ENCODE results near the gene VPS25.
A peak's percentile ranks its signal among the peaks of the same experiment; 100 is the strongest.

VPS25 gene

DNA sequence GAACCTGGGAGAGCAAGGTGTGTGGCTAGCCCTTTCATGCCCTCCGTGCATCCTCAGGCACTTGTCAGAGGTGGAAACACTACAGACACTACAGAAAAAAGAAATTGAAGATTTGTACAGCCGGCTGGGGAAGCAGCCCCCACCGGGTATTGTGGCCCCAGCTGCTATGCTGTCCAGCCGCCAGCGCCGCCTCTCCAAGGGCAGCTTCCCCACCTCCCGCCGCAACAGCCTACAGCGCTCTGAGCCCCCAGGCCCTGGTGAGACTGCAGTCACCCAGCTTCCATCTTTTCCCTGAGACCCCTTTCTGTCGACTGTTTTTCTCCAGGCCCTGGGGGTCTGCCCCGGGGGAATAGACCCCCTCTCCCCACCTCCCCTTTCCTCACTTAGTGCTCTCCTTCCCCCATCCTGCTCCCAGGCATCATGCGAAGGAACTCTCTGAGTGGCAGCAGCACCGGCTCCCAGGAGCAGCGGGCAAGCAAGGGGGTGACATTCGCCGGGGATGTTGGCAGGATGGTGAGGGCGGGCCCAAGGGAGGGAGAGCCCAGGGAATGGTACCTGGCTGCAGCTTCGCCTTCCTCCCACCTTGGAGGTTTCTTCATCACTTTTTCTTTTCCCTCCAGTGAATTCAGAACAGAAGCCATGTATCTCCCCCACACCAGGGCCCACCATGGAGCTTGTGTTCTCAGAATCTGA, 23.0 kb downstream of the VPS25 start:
- DNase-seq: no peak

DNA sequence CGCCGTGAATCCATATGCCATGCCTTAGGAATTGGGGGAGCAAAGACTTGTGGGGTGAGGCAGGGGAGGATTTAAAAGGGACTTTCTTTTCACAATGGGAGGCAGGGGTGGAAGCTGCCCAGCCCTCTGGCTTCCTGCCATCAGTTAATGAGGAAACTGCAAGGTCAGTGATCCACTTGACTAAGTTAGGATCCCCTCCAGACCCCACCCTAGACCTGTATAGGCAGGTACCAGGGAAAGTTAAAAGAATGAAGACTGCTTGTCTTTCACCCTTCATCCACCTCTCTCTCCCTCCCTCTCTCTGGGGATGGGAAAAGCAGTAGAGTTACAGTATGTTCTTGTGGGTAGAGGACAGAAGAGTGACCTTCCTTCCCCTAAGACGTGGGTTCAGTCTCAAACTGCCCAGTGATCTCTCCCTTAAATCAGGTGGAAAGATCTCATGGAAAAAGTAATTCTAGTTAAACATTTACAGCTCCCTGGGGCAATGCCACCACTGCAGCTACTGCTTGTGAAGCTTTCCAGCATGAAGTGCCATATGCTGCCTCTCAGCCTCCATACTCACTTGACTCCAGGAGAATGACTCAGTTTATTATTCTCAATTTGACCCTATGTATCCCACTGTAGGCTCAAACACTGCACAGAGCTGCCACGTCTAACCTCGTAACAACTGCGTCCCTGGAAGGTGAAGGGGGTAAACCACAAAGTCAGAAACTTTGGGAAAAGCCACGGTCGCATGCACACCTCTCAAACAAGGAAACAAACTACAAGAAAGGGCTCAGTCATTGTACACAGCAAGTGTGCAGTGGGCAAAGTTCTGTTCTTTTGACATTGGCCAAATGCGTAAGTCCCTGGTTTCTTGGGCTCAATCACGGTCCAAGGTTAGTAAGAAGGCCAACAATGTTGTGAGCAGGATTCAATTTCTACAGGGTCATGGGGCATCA, 24.1 kb downstream of the VPS25 start:
- DNase-seq: no peak

DNA sequence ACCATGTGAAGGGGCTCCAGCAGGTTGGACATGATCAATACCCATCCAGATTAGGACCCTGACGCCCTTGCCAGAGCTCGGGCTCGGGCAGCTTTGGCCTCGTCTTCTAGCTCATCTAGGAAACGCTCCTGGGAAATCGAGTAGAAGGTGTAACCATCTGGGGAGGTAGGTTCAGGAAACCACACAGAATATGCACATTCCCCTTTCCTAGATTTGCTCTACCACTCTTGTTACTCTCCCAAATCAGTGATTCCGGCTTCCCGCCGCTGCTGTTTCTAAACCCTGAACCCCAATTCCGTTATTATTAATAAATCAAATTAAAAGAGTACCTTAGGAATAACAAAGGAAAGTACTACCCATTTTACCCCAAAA, 24.7 kb downstream of the VPS25 start:
- DNase-seq: peak; percentile 8

DNA sequence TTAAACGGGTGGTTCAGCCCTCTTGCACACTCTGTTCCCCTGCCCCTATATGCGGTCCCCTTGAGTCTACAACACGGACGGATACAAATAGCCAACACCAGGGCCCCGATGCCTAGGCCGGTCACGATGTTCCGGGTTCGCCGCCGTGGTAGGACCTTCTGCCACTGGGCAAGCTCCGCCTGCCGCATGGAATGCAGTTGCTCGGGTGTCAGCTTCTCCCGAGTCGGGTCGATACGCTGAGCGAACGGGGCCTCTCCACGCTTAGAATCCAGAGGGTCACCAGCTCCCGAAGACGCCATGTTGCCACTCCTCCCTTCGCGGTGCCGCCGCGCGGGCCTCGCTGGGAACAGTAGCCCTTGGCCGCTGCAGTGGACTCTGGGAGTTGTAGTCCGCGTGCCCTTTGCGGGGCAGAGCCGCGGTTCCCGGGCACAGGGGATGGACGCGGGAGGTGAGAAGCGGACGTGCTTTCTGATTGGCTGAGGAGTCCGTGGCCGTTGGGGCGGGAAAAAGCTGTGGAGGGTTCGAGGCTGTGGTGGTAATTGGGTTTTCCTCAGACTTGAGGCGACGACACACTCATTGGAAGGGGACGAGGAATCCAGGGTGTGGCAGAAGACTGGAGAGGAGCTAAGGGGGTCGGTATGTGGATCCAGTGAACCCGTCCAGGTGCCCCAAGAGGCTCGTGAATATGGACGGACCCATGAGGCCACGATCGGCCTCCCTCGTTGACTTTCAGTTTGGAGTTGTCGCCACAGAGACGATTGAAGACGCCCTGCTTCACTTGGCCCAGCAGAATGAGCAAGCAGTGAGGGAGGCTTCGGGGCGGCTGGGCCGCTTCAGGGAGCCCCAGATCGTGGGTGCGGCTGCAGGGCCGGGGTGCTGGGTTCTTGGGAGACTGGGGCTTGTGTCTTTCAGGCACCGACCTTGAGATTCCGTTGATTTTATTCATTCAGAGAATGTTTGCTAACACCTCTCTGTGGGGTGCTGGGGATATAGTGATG, 25.4 kb downstream of the VPS25 start, which contains the start of the genes CNTD1 and COA3:
TSS of gene CNTD1 (plus strand) at position 479 of the 998 bp plus-strand sequence. CDS start at position 686, 207 bp downstream.
TSS of gene COA3 (minus strand) at position 322 of the 998 bp plus-strand sequence. CDS start at position 299, 23 bp downstream.
- DNase-seq: peak; percentile 95

DNA sequence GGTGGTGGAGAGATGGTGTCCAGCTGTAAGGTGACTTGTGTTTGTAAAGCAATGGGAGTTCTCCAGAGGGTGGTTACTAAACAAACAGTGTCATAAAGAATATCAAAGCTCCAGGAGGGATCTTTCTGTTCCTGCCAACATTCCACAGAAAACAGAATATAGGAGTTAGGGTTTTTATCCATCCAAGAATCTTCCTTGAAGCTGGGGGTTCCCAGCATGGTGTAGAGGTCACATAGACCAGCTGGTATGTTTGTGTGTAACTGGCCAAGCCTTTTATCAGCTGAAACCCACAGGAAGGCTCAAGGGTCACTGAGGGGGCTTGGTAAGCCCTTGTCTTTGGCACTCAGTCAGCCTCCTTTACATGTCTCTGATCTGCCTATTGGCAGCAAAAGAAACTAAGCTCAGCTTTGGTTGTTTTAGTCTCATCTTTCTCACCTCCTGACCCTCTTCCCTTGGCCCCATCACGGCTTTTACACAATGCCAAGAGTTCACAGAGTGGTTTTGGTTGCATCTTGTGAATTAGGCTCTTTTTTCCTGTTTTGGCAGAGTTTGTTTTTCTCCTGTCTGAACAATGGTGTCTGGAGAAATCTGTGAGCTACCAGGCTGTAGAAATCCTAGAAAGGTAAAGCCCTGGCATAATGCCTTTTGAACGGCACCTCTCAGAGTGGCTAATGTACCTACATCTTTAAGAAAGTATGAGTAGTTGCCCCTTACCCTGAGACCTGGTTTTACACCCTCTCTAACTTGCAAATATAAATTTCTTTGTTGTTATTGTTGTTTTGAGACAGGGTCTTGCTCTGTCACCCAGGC, 30.0 kb downstream of the VPS25 start:
- DNase-seq: no peak

DNA sequence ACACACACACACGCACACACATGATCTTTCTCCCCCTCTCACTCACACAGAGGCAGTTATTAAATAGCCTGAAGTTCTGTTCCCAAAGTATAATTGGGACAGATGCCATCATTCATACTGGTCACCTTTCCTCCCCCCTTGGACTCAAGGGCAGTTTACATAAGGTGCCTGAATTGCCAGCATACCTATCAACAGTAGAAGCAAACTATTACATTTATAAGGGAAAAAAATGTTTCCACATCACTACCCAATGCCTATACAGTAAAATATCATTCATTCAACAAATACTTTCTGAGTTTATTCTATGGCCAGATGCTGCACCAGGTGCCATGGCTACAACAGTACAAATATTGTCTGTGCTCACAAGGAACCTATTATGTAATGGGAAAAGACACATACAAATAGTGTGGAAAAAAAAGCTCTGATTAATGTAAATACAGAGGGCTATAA, 31.7 kb downstream of the VPS25 start:
- no peak for DNase-seq

DNA sequence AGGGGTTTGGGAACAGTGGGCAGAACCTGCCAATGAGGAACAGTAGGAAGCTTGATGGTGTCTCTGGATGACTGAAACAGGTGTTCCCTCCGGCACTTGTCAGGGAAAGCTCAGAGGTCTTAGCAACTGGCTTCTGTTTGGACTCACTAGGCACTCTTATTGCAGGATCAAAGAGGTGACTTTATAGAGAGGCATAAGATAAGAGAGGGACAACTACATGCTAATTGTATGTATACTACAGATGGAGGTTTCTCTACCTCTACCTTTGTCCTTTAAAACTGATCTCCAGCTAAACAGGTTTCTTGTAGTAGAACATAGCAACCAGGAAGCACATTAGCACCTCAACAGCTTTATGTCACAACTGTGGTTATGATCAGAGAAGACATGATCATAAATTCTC, 33.0 kb downstream of the VPS25 start:
- no peak for DNase-seq

DNA sequence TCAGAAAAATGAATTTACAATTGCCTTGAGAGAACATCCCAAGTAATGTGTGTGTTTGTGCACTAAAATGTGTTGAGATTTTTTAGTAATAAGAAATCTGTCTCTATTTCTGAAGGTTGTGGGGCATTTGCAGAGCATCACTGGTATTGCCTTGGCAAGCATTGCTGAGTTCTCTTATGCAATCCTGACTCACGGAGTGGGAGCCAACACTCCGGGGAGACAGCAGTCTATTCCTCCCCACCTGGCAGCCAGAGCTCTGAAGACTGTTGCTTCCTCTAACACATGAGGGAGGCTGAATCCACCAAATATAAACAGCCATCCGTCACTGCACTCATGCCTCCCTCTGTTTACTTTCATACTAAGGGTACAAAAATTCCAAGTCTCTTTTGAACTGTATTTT, 36.0 kb downstream of the VPS25 start:
- no peak for DNase-seq

DNA sequence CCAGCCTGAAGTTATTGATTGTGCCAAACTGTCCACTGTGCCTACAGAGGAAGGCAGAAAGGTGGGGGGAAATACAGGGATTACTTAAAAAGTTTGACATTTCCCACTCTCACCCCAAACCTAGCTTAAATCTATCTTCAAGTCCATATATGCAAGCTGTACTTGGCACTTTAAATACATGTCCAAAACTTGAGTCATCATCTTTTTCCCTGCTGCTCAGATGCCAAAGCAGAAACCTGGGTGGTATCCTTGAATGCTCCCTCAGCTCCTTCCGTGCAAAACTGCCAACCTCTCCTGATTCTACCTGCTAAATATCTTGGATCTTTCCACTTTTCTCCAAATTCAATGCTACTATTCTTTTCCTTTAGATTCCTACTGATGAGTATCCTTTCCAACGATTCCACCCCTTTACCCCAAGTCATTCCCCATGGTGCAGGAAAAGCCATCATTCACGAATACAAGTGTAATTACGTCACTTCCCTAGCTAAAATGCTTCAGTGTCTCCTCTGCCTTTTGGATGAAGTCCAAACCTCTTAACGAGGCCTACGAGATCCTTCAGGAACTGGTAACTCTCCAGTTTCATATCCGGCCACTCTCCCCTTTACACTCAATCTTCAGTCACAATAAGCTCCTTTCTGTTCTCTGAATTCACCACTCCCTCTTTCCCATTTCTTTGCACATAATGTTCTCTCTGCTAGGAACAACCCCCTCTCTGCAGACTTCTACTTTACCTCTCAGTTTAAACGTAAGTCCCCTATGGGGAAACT, 41.6 kb downstream of the VPS25 start:
- DNase-seq: no peak

DNA sequence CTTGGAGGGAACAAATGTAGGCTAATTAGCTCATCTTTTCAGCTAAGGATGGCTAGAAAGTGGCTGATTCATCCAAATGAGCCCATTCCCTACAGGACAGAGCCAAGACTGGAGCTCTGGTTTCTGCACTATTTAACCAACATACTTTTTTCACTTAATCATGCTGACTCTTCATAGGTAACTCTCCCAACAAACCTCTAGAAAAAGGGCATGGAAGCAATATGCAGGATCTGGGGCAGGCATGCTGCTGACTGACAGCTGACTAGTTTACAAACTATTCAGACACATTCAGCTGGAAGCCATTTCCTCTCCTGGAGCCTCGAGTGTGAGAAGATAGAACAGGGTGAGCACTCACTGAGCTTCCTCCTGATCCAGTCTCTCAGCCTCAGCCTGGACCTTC, 44.6 kb downstream of the VPS25 start:
- DNase-seq: no peak

DNA sequence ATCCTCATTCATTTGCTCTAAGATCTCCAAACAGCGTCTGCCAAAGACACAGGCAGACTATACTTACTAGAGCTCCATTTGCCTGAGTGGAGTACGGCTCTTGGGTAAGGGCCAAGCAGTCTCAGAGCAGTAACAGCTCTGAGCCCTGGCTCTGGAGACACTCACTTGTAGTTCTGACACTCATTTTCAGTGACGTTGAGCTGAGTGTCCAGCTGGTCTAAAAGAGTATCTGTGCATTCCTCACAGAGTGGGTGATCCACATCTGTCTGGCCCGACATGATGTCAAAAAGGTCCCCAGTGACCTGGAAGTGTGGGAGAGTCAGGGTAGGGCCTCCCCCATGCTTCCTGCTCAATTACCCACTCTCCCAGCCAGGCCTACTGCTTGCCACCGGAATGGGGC, 45.1 kb downstream of the VPS25 start:
- DNase-seq: no peak

DNA sequence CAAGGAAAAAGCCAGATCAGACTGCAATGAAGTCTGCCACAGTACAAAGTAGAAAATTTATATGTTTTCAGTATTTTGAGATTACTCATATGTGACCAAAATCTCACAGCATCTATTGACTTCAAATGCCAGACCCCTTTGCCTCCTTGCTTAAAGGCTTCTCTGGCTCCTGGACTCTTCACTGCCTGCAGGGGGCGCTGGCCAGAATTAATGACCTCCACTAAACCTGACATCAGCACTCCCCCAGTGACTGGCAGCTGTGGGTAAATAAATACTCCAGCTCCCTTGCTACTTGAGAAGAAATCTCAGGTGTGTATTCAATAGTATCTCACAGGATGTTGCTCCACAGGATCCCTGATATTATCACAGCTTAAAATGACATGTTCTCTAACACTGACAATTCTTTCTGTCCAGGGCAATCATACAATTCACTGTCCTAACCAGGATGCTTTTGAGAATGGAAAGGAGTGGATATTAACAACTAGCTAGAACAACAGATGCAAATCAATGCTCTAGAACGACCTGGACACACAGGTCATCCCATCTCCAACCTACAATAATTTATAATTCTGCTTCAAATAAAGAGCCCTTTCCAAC, 46.8 kb downstream of the VPS25 start:
- peak; percentile 69 for DNase-seq

DNA sequence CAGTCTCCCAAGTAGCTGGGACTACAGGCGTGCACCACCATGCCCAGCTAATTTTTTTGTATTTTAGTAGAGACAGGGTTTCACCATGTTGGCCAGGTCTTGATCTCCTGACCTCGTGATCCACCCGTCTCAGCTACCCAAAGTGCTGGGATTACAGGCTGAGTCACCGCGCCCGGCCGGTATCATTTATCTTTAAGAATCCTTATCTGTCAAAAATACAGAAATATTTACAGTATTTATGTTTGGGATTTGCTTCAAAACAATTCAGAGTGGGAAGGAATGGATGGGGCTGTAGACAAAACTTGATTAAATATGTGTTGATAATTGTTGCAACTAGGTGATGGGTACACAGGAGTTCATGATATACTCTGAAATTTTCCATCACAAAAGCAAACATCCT, 47.9 kb downstream of the VPS25 start:
- DNase-seq: no peak

DNA sequence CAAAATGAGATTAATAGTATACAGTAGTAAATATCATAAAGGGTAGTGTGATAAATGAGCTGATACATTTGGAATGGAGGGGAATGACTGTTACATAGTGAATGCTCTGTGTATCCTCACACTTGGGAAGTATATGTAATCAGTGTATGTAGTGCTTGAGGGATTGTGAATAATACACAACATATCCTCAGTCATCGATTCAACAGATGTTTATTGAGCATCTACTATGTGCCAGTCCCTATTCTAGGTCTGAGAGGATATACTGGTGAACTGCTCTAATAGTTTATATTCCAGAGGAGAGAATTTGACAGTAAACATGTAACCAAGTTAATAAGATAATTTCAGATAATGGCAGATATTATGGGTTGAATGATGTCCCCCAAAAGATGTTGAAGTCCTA, 54.2 kb downstream of the VPS25 start:
- DNase-seq: no peak

All from eye (tissue), 1 donor.